K562 (cell line): Measurements from ENCODE around the gene PYDC2. TPM values are rescaled to one million over a fixed set of nuclear protein-coding genes. Genes with fewer than 3 reads are reported as not detected.

Experiments
- BCL6 ChIP-seq: fragments of 250-450 bp; sonication (Bioruptor Pico); IDR thresholded peaks from 2 replicates; pipeline ENCODE4 v1.4.0; 2020
- BDP1 ChIP-seq: IDR thresholded peaks from 3 replicates; pipeline ENCODE4 v1.6.1; 2011; ENCODE audit not compliant: insufficient read length, insufficient read depth
- BMI1 ChIP-seq: fragments of 150-350 bp; IDR thresholded peaks from 2 replicates; pipeline ENCODE4 v1.6.1; 2014; ENCODE audit warnings: low read length
- BRF1 ChIP-seq: IDR thresholded peaks from 3 replicates; pipeline ENCODE4 v1.6.1; 2011; ENCODE audit warnings: borderline replicate concordance, mild to moderate bottlenecking; ENCODE audit not compliant: insufficient read length; ENCODE audit errors: extremely low read depth
- CCAR2 ChIP-seq: fragments of 200-400 bp; formaldehyde crosslinking; IDR thresholded peaks from 2 replicates; pipeline ENCODE4 v1.6.1; 2017; ENCODE audit warnings: mild to moderate bottlenecking, low read depth, low read length
- HNRNPL ChIP-seq: fragments of 200-400 bp; formaldehyde crosslinking; IDR thresholded peaks from 2 replicates; pipeline ENCODE4 v1.6.1; 2017; ENCODE audit warnings: low read depth, mild to moderate bottlenecking, low read length
- MYC ChIP-seq, 2 experiments: fragments of 250-450 bp in 1 of 2; sonication (Bioruptor Pico) in 1 of 2; IDR thresholded peaks; 2 replicates each; pipeline versions ENCODE4 v1.5.1 to v1.6.1; 2012 to 2021; ENCODE audit warnings: low read depth in 2 of 2, borderline replicate concordance in 1 of 2, improper control_type of control experiment in 1 of 2, low read length in 1 of 2, mild to moderate bottlenecking in 1 of 2, moderate library complexity in 1 of 2
- NR2C1 ChIP-seq, 2 experiments: fragments of 450-650 bp; IDR thresholded peaks; 2 replicates each; pipeline ENCODE4 v1.6.1; 2017; ENCODE audit warnings: mild to moderate bottlenecking in 2 of 2, antibody characterized with exemption in 1 of 2, inconsistent platforms in 1 of 2, missing compliant biosample characterization in 1 of 2, missing genetic modification characterization in 1 of 2
- RBM34 ChIP-seq: fragments of 200-400 bp; formaldehyde crosslinking; IDR thresholded peaks from 2 replicates; pipeline ENCODE4 v1.6.1; 2018; ENCODE audit warnings: low read length, borderline replicate concordance; ENCODE audit not compliant: insufficient read depth
- XRCC4 ChIP-seq: IDR thresholded peaks from one replicate; pipeline ENCODE4 v1.6.1; 2011; ENCODE audit not compliant: insufficient read depth, insufficient read length; ENCODE audit errors: extremely low read depth
- ZNF3 ChIP-seq: fragments of 250-450 bp; sonication (Bioruptor Pico); IDR thresholded peaks from 2 replicates; pipeline ENCODE4 v1.5.0; 2021; ENCODE audit warnings: mild to moderate bottlenecking, moderate library complexity
- ZNF445 ChIP-seq: fragments of 250-450 bp; sonication (Bioruptor Pico); IDR thresholded peaks from 2 replicates; pipeline ENCODE4 v1.4.0; 2020; ENCODE audit warnings: low read depth, mild to moderate bottlenecking, moderate library complexity
- ZNF695 ChIP-seq: fragments of 450-650 bp; formaldehyde crosslinking; IDR thresholded peaks from 2 replicates; pipeline ENCODE4 v1.4.0; 2020; ENCODE audit warnings: mild to moderate bottlenecking, moderate library complexity
- ZNF766 ChIP-seq: fragments of 200-800 bp; sonication (Bioruptor generic); conservative IDR thresholded peaks from 2 replicates; pipeline ENCODE4 v1.6.1; 2016; ENCODE audit warnings: missing genetic modification characterization, missing compliant biosample characterization
- polyA plus RNA-seq, 8 experiments: library from polyadenylated mRNA; depleted of rRNA in 4 of 8; stranded (reverse) in 5 of 8; unstranded in 3 of 8; fragments of >200 nt; fragmentation: Nextera tagmentation in 2 of 8; fragmentation: Illumina TruSeq in 1 of 8; extraction: Ambion mirVana in 2 of 8; extraction: Trizol in 1 of 8; gene quantifications; 2 replicates each; pipeline versions ENCODE4 v1.2.1 to v1.2.3, GENCODE V29; 2011 to 2014; ENCODE audit warnings: inconsistent platforms in 1 of 8, missing spikeins in 1 of 8
- total RNA-seq, 7 experiments: library from RNA; depleted of rRNA in 6 of 7; stranded (reverse); fragments of >200 nt in 6 of 7; fragmentation: Illumina TruSeq in 2 of 7; extraction: Trizol in 2 of 7; gene quantifications; 2 replicates each; pipeline versions ENCODE4 v1.2.1 to v1.2.3, GENCODE V29; 2011 to 2021; ENCODE audit warnings: low replicate concordance in 1 of 7
- TF ChIP-seq, protein P1 (sequence below): fragments of 450-650 bp; IDR thresholded peaks from 2 replicates; pipeline ENCODE4 v1.7.1; 2018; ENCODE audit warnings: mild to moderate bottlenecking, low read depth; ENCODE audit not compliant: partially characterized antibody
- TF ChIP-seq, protein P2 (sequence below): sonication (generic); formaldehyde crosslinking; IDR thresholded peaks from 2 replicates; pipeline ENCODE4 v1.8.0; 2022; ENCODE audit warnings: mild to moderate bottlenecking, missing genetic modification reagents
- TF ChIP-seq, protein P3 (sequence below): fragments of 250-450 bp; sonication (Bioruptor Pico); IDR thresholded peaks from 2 replicates; pipeline ENCODE4 v1.6.1; 2021; ENCODE audit warnings: mild to moderate bottlenecking
- TF ChIP-seq, protein P4 (sequence below): fragments of 250-450 bp; sonication (Bioruptor Pico); IDR thresholded peaks from 2 replicates; pipeline ENCODE4 v1.8.0; 2022; ENCODE audit warnings: inconsistent platforms, mild to moderate bottlenecking, moderate library complexity, borderline replicate concordance

Gene PYDC2
- total and polyA plus RNA-seq, 9 of the 15 experiments (the other 6 are each of a cell fraction or from before 2014, with no cell fraction given) = 4.0 to 7.6 (median 5.1) TPM; not detected in 5

DNA sequence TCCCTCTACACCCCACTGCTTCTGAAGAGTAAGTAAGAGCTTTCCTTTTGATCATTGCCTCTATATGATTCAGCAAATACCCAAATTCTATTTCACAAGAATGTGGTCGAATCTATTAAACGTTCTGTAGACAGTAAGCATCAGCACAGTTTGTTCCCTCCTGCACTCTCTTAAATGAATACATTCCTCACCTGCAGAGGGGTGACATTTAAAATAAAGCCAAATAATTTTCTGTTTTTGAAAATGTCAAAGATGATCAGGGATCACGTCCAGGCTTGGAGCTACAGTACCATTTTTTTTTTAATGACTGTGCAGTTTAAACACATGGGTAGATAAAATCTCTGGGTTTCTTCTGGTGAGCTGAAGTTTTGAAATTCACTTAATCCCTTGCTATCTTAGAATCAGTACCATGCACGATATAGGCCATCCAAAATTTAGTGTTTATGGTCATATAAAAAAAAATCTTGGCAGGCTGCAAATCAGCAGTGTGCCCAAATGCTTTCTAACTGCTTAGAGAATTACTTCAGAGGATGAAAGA, 12.8 kb downstream of the PYDC2 start (continued):
- 0 out of 2 replicates have a peak, but pooled peaks have one; percentile 22 for TF ChIP-seq MYC (IDR thresholded peaks at IDR 0.05; ENCODE audit: low read depth, low read length)
- no peak for TF ChIP-seq MYC (CRISPR knock-in tag; IDR thresholded peaks at IDR 0.05; ENCODE audit: borderline replicate concordance, low read depth)
- TF ChIP-seq ZNF3 (CRISPR knock-in tag) = no peak
- no peak for TF ChIP-seq BRF1
- TF ChIP-seq RBM34 = no peak
- TF ChIP-seq ZNF766 (CRISPR knock-in tag) = peak; percentile 80
- TF ChIP-seq, protein P1, sequence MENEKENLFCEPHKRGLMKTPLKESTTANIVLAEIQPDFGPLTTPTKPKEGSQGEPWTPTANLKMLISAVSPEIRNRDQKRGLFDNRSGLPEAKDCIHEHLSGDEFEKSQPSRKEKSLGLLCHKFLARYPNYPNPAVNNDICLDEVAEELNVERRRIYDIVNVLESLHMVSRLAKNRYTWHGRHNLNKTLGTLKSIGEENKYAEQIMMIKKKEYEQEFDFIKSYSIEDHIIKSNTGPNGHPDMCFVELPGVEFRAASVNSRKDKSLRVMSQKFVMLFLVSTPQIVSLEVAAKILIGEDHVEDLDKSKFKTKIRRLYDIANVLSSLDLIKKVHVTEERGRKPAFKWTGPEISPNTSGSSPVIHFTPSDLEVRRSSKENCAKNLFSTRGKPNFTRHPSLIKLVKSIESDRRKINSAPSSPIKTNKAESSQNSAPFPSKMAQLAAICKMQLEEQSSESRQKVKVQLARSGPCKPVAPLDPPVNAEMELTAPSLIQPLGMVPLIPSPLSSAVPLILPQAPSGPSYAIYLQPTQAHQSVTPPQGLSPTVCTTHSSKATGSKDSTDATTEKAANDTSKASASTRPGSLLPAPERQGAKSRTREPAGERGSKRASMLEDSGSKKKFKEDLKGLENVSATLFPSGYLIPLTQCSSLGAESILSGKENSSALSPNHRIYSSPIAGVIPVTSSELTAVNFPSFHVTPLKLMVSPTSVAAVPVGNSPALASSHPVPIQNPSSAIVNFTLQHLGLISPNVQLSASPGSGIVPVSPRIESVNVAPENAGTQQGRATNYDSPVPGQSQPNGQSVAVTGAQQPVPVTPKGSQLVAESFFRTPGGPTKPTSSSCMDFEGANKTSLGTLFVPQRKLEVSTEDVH = no peak
- TF ChIP-seq ZNF695 (CRISPR knock-in tag) = no peak
- TF ChIP-seq BCL6 (CRISPR knock-in tag) = no peak
- no peak for TF ChIP-seq CCAR2
- TF ChIP-seq, protein P2, sequence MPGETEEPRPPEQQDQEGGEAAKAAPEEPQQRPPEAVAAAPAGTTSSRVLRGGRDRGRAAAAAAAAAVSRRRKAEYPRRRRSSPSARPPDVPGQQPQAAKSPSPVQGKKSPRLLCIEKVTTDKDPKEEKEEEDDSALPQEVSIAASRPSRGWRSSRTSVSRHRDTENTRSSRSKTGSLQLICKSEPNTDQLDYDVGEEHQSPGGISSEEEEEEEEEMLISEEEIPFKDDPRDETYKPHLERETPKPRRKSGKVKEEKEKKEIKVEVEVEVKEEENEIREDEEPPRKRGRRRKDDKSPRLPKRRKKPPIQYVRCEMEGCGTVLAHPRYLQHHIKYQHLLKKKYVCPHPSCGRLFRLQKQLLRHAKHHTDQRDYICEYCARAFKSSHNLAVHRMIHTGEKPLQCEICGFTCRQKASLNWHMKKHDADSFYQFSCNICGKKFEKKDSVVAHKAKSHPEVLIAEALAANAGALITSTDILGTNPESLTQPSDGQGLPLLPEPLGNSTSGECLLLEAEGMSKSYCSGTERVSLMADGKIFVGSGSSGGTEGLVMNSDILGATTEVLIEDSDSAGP (CRISPR knock-in tag) = no peak
- TF ChIP-seq XRCC4 = no peak
- TF ChIP-seq BDP1 = no peak
- TF ChIP-seq, protein P3, sequence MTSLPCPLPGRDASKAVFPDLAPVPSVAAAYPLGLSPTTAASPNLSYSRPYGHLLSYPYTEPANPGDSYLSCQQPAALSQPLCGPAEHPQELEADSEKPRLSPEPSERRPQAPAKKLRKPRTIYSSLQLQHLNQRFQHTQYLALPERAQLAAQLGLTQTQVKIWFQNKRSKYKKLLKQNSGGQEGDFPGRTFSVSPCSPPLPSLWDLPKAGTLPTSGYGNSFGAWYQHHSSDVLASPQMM (CRISPR knock-in tag) = no peak
- TF ChIP-seq BMI1 = no peak
- no peak for TF ChIP-seq NR2C1 (IDR thresholded peaks at IDR 0.05)
- no peak for TF ChIP-seq NR2C1 (tag; IDR thresholded peaks at IDR 0.05)
- no peak for TF ChIP-seq HNRNPL
- TF ChIP-seq, protein P4, sequence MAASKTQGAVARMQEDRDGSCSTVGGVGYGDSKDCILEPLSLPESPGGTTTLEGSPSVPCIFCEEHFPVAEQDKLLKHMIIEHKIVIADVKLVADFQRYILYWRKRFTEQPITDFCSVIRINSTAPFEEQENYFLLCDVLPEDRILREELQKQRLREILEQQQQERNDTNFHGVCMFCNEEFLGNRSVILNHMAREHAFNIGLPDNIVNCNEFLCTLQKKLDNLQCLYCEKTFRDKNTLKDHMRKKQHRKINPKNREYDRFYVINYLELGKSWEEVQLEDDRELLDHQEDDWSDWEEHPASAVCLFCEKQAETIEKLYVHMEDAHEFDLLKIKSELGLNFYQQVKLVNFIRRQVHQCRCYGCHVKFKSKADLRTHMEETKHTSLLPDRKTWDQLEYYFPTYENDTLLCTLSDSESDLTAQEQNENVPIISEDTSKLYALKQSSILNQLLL (CRISPR knock-in tag) = no peak
- TF ChIP-seq ZNF445 = no peak
